Natural killer cell (primary cell): Measurements from ENCODE around the gene GRAMD1C. TPM values are rescaled to one million over a fixed set of nuclear protein-coding genes. Genes with fewer than 3 reads are reported as not detected.
A peak's percentile ranks its signal among the peaks of the same experiment; 100 is the strongest.

Source experiments
- ATAC-seq, 3 donors: fragments of 150-1000 bp in 2 of 3; fragments of 200-7000 bp in 1 of 3; cut with Tn5 transposase; 1 replicate in 1 of 3; 2 replicates in 2 of 3; pipeline ENCODE4 v1.10.0; 2021; ENCODE audit warnings: mild to moderate bottlenecking in 2 of 3, moderate library complexity in 2 of 3
- DNase-seq, 2 donors: peaks; one replicate each; pipeline versions ENCODE4 v3.0.0 to v3.0.0-alpha.2; 2013 to 2021; ENCODE audit warnings: mixed read lengths in 1 of 2
- H3K27ac ChIP-seq: one replicate; pipeline ENCODE4 v1.5.1; 2013; ENCODE audit warnings: mild to moderate bottlenecking, low read length
- H3K27me3 ChIP-seq: one replicate; pipeline ENCODE4 v1.6.1; 2013; ENCODE audit warnings: low read length; ENCODE audit not compliant: control insufficient read depth, insufficient read depth
- H3K36me3 ChIP-seq: one replicate; pipeline ENCODE4 v1.6.1; 2013; ENCODE audit warnings: low read length; ENCODE audit not compliant: control insufficient read depth, insufficient read depth
- H3K4me1 ChIP-seq: one replicate; pipeline ENCODE4 v1.6.1; 2013; ENCODE audit warnings: low read length; ENCODE audit not compliant: control insufficient read depth, insufficient read depth
- H3K4me3 ChIP-seq: one replicate; pipeline ENCODE4 v1.5.1; 2013; ENCODE audit warnings: low read length
- H3K9me3 ChIP-seq: one replicate; pipeline ENCODE4 v1.6.1; 2013; ENCODE audit warnings: low read length; ENCODE audit not compliant: control insufficient read depth, insufficient read depth
- H3K27ac Mint-ChIP-seq, 2 donors: one replicate each; pipeline ENCODE4 v1.8.0; 2022; ENCODE audit warnings: mild to moderate bottlenecking in 2 of 2, mixed read lengths in 2 of 2, moderate library complexity in 1 of 2
- H3K27me3 Mint-ChIP-seq, 2 donors: one replicate each; pipeline ENCODE4 v1.8.0; 2022; ENCODE audit warnings: low read depth in 2 of 2, mixed read lengths in 2 of 2
- H3K36me3 Mint-ChIP-seq: one replicate; pipeline ENCODE4 v1.8.0; 2022; ENCODE audit warnings: mixed read lengths
- H3K4me1 Mint-ChIP-seq, 2 donors: one replicate each; pipeline ENCODE4 v1.8.0; 2022; ENCODE audit warnings: mixed read lengths in 2 of 2
- H3K4me3 Mint-ChIP-seq: one replicate; pipeline ENCODE4 v1.8.0; 2022; ENCODE audit warnings: mild to moderate bottlenecking, moderate library complexity, mixed read lengths
- H3K9me3 Mint-ChIP-seq, 2 donors: one replicate each; pipeline ENCODE4 v1.8.0; 2022; ENCODE audit warnings: mixed read lengths in 2 of 2
- CTCF ChIP-seq: fragments of 200-600 bp; IDR thresholded peaks from one replicate; pipeline ENCODE4 v1.8.0; 2022; ENCODE audit warnings: antibody characterized with exemption
- WGBS: methylation state at CpG from one replicate; pipeline ENCODE4 v1.1.7; 2013; ENCODE audit warnings: missing lambda C conversion rate; ENCODE audit not compliant: insufficient coverage; 5-methylcytosine and 5-hydroxymethylcytosine counted together
- intact Hi-C: fragments of 100-400 bp; cut with micrococcal nuclease; formaldehyde crosslinking; loops from one replicate; pipeline ENCODE4 v1.14.2; 2022
- total RNA-seq, 4 donors: library from RNA; stranded (reverse); fragments of 120-200 nt in 1 of 4; gene quantifications; one replicate each; pipeline versions ENCODE4 v1.2.3 to v1.2.4, GENCODE V29; 2013 to 2022

The GRAMD1C gene
- total RNA-seq, 3 donors from 2014 or later (not counting 1 experiment from before 2014, with no cell fraction given) = 2.7 to 3.9 (median 3.6) TPM

DNA sequence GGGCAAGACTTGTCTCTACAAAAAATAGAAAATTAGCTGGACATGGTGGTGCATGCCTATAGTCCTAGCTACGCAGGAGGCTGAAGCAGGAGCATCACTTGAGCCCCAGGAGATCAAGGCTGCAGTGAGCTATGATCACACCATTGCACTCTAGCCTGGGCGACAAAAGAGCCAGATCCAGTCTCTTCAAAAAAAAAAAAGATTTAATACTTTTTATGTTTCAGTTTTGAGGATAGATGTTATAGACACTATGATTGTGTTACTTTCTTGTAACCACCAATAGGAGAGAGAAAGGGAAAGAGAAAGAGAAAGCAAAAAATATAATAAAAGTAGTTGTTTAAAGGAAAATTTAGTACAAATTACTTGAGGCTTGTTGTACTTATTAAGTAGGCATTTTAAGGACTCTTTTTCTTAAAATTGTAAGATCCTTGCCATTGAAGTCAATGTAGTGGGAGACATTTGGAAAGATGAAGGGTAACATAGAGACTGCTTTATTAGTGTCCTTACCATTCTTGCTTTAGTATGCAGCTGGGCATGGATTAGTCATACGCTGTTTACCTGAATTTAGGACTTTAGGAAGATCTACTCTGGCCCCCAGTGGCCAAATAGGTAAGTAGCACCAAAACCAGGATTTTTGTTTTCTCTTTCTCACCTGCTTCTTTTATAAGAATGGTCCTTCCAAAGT lies 74.1 kb downstream of the GRAMD1C start:
- 62% methylated on average over 3 of the region's 3 CpGs for WGBS
- H3K4me3 ChIP-seq = no peak overlapping the region
- TF ChIP-seq CTCF = peak; percentile 45

DNA sequence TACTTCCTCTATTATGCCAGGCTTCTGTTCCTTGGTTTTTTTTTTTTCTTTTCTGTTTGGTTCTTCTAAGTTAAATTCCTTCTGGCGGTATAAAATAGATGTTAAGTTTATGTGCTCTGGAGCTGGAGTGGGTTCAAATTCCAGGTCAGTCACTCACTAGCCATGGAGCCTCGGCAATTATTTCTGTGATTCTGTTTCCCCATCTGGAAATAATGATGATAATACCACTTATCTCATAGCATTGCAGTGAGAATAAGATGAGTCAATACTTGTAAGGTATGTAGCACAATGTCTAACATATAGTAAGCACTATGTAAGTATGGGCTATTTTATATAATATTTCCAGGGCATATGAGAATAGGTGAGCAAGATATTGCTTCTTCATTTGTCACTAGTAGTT lies 76.1 kb downstream of the GRAMD1C start:
- no peak overlapping the region for H3K27ac Mint-ChIP-seq
- DNase-seq (no peak), ATAC-seq (no peak)
- TF ChIP-seq CTCF = no peak
- H3K9me3 ChIP-seq = no peaks in the 10 kb centered on the region
- H3K9me3 Mint-ChIP-seq = no peaks in the 10 kb centered on the region
- 100% methylated on average over 1 of the region's 2 CpGs for WGBS
- intact Hi-C loops = no loop called here
- H3K36me3 Mint-ChIP-seq = no peaks in the 10 kb centered on the region
- no peaks in the 10 kb centered on the region for H3K27me3 ChIP-seq
- H3K27ac ChIP-seq = no peak overlapping the region
- H3K4me1 ChIP-seq = no peaks in the 10 kb centered on the region
- H3K4me3 Mint-ChIP-seq = no peak overlapping the region
- H3K36me3 ChIP-seq = no peaks in the 10 kb centered on the region
- peaks cover 8 to 9% of the 10 kb centered on the region in 2 donors for H3K4me1 Mint-ChIP-seq
- no peaks in the 10 kb centered on the region for H3K27me3 Mint-ChIP-seq
- no peak overlapping the region for H3K4me3 ChIP-seq

More for the DNA sequence above, 74.1 kb downstream of the GRAMD1C start:
- H3K27me3 Mint-ChIP-seq = no peaks in the 10 kb centered on the region
- intact Hi-C loops = loop anchor here (1.0 to 2.0 kb wide), 3 partner anchors 74 to 176 kb away; partner anchors contain the start of gene GRAMD1C
- H3K36me3 Mint-ChIP-seq = no peaks in the 10 kb centered on the region
- peak; percentile 86 to 91 (median 88) for ATAC-seq
- Histone ChIP-seq H3K9me3 (no peaks in the 10 kb centered on the region), H3K36me3 (no peaks in the 10 kb centered on the region), H3K27ac (peak overlapping the region; percentile 8), H3K27me3 (no peaks in the 10 kb centered on the region), H3K4me1 (no peaks in the 10 kb centered on the region)
- peak overlapping the region; percentile 51 for H3K4me3 Mint-ChIP-seq
- peak overlapping the region; percentile 61 to 69 for H3K27ac Mint-ChIP-seq
- H3K9me3 Mint-ChIP-seq = no peaks in the 10 kb centered on the region
- H3K4me1 Mint-ChIP-seq = peaks cover 8 to 9% of the 10 kb centered on the region in 2 donors
- peak in 1 of 2 donors; percentile 73 for DNase-seq

- WGBS = 19% methylated on average over 4 of the region's 5 CpGs
- no peak for DNase-seq
- Mint-ChIP-seq H3K36me3 (peaks cover 19% of the 10 kb centered on the region), H3K27ac (no peak overlapping the region), H3K9me3 (peaks cover 6 to 11% of the 10 kb centered on the region in 2 donors), H3K4me1 (no peaks in the 10 kb centered on the region), H3K4me3 (no peak overlapping the region), H3K27me3 (peaks cover 16 to 22% of the 10 kb centered on the region in 2 donors)
- no peak for TF ChIP-seq CTCF
- H3K27ac ChIP-seq = no peak overlapping the region
- H3K4me3 ChIP-seq = no peak overlapping the region
- no peaks in the 10 kb centered on the region for H3K9me3 ChIP-seq
- H3K36me3 ChIP-seq = no peaks in the 10 kb centered on the region
- no peak for ATAC-seq
- no peaks in the 10 kb centered on the region for H3K27me3 ChIP-seq
- no peaks in the 10 kb centered on the region for H3K4me1 ChIP-seq
- intact Hi-C loops = no loop called here
Measured at GRCh38 chr3:113927556-113927955, 89.0 kb downstream of the GRAMD1C start.

DNA sequence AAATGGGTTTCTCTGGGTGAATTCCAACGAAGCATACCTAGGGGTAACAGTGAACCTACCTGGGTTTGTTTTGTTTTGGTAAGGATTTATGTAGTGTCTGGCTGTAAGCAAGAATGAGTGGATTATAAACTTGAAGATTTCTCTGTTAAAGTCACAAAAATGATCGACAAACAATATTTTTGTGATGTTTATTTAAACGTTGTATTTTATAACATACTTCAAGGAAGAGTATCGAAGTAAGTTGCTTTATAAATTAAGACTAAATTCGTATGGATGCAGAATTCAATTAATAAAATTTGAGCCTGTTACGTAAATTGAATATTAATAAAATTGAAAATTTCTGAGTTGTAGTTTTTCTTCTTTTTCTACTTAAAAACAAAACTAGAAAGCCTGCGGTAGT lies 108.2 kb downstream of the GRAMD1C start:
- no peaks in the 10 kb centered on the region for H3K36me3 Mint-ChIP-seq
- ATAC-seq (no peak), DNase-seq (no peak)
- no peaks in the 10 kb centered on the region for H3K9me3 ChIP-seq
- H3K4me3 Mint-ChIP-seq = peak overlapping the region; percentile 87
- H3K9me3 Mint-ChIP-seq = no peaks in the 10 kb centered on the region
- peak overlapping the region; percentile 44 to 73 for H3K27ac Mint-ChIP-seq
- intact Hi-C loops = no loop called here
- H3K4me1 ChIP-seq = peaks cover 13% of the 10 kb centered on the region
- H3K4me3 ChIP-seq = no peak overlapping the region
- 90% methylated on average over 2 of the region's 7 CpGs for WGBS
- TF ChIP-seq CTCF = no peak
- H3K27ac ChIP-seq = no peak overlapping the region
- peaks cover 19 to 25% of the 10 kb centered on the region in 2 donors for H3K27me3 Mint-ChIP-seq
- H3K4me1 Mint-ChIP-seq = peaks cover 8% of the 10 kb centered on the region in 2 donors
- H3K27me3 ChIP-seq = no peaks in the 10 kb centered on the region
- H3K36me3 ChIP-seq = no peaks in the 10 kb centered on the region
